Measurements from ENCODE around the gene NEDD4.
"Not testable (repeated sequence)": the region's sequence is repeated elsewhere in the genome, so short reads cannot be mapped to it uniquely, and the experiment has no call there.

The NEDD4 gene

DNA sequence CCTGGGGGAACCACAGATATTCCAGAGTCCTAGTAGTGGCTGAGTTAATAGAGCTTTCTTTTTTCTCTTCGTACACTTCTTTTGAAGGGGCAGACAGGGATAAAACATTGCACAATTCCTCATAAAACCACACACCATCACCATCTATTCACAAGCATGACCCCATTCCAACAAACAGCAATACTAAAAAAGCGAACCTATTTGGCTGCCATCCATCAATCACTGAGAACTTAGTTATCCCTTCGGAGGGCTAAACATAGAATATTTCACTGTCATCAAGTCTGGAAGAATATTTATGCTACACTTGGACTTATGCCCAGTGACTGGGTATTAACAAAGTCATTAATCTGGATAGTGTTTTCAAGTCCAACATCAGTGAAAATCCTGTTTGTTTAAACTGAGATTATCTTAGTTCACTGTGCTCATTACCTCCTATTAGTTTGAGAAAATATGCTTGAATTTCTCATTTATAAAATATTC, 170.2 kb downstream of the NEDD4 start:
- Histone ChIP-seq H4K20me1 (ENCODE audit: insufficient read depth) (no peaks in the 10 kb centered on the region), H3K36me3 (ENCODE audit: insufficient read depth) (no peaks in the 10 kb centered on the region), H3K27me3 (ENCODE audit: insufficient read depth, low read depth) (no peaks in the 10 kb centered on the region), H3K4me2 (no peak overlapping the region), H3K4me1 (ENCODE audit: low read depth, poor library complexity, severe bottlenecking) (no peaks in the 10 kb centered on the region), H2AFZ (ENCODE audit: low read depth) (no peak overlapping the region), H3K9ac (no peak overlapping the region), H3K27ac (no peak overlapping the region), H3K79me2 (ENCODE audit: insufficient read depth, low read depth) (no peaks in the 10 kb centered on the region), H3K4me3 (IDR thresholded peaks at IDR 0.05; ENCODE audit: insufficient read depth, low read depth, low read length) (no peak overlapping the region)
- TF ChIP-seq, protein P1, sequence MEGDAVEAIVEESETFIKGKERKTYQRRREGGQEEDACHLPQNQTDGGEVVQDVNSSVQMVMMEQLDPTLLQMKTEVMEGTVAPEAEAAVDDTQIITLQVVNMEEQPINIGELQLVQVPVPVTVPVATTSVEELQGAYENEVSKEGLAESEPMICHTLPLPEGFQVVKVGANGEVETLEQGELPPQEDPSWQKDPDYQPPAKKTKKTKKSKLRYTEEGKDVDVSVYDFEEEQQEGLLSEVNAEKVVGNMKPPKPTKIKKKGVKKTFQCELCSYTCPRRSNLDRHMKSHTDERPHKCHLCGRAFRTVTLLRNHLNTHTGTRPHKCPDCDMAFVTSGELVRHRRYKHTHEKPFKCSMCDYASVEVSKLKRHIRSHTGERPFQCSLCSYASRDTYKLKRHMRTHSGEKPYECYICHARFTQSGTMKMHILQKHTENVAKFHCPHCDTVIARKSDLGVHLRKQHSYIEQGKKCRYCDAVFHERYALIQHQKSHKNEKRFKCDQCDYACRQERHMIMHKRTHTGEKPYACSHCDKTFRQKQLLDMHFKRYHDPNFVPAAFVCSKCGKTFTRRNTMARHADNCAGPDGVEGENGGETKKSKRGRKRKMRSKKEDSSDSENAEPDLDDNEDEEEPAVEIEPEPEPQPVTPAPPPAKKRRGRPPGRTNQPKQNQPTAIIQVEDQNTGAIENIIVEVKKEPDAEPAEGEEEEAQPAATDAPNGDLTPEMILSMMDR (conservative IDR thresholded peaks at IDR 0.05; ENCODE audit: low read depth, low read length): no peak

DNA sequence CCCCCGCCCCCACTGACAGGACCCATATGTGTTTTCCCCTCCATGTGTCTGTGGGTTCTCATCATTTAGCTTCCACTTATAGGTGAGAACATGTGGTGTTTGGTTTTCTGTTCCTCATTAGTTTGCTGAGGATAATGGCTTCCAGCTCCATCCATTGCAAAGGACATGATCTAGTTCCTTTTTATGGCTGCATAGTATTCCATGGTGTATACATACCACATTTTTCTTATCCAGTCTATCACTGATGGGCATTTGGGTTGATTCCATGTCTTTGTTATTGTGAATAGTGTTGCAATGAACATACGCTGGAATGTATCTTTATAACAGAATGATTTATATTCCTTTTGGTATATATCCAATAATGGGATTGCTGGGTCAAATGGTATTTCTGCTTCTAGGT, 171.7 kb downstream of the NEDD4 start:
- H3K27ac ChIP-seq; H3K4me1 ChIP-seq (ENCODE audit: low read depth, poor library complexity, severe bottlenecking); H3K4me3 ChIP-seq (IDR thresholded peaks at IDR 0.05; ENCODE audit: insufficient read depth, low read depth, low read length); H4K20me1 ChIP-seq (ENCODE audit: insufficient read depth); H2AFZ ChIP-seq (ENCODE audit: low read depth); H3K4me2 ChIP-seq; H3K9ac ChIP-seq; H3K36me3 ChIP-seq (ENCODE audit: insufficient read depth); H3K27me3 ChIP-seq (ENCODE audit: insufficient read depth, low read depth); H3K79me2 ChIP-seq (ENCODE audit: insufficient read depth, low read depth): not testable (repeated sequence)

DNA sequence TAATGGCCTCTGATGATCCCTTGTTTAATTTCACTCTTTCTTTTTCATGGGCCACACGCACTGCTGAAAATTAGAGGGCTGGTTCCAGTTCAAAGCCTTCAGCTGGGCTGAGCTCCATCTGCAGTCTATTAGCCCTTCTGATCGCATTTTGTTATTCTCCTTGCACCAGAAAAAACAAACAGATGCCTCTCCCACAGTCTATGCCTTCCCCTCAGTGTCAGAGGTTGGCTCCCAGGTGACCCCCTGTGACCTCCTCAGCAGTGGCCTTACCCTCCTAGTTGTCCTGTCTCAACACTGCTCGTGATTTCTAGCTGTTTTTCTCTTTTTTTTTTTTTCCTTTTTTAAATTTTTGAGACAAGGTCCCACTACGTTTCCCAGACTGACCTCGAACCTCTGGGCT, 173.4 kb downstream of the NEDD4 start:
- no peaks in the 10 kb centered on the region for H3K27me3 ChIP-seq (ENCODE audit: insufficient read depth, low read depth)
- H3K36me3 ChIP-seq (ENCODE audit: insufficient read depth): no peaks in the 10 kb centered on the region
- no peak overlapping the region for H3K9ac ChIP-seq
- TF ChIP-seq, protein P1 (conservative IDR thresholded peaks at IDR 0.05; ENCODE audit: low read depth, low read length): no peak
- H3K27ac ChIP-seq: no peak overlapping the region
- no peaks in the 10 kb centered on the region for H3K4me1 ChIP-seq (ENCODE audit: low read depth, poor library complexity, severe bottlenecking)
- H3K4me3 ChIP-seq (IDR thresholded peaks at IDR 0.05; ENCODE audit: insufficient read depth, low read depth, low read length): no peak overlapping the region
- no peaks in the 10 kb centered on the region for H4K20me1 ChIP-seq (ENCODE audit: insufficient read depth)
- H3K4me2 ChIP-seq: no peak overlapping the region
- no peak overlapping the region for H2AFZ ChIP-seq (ENCODE audit: low read depth)
- no peaks in the 10 kb centered on the region for H3K79me2 ChIP-seq (ENCODE audit: insufficient read depth, low read depth)

DNA sequence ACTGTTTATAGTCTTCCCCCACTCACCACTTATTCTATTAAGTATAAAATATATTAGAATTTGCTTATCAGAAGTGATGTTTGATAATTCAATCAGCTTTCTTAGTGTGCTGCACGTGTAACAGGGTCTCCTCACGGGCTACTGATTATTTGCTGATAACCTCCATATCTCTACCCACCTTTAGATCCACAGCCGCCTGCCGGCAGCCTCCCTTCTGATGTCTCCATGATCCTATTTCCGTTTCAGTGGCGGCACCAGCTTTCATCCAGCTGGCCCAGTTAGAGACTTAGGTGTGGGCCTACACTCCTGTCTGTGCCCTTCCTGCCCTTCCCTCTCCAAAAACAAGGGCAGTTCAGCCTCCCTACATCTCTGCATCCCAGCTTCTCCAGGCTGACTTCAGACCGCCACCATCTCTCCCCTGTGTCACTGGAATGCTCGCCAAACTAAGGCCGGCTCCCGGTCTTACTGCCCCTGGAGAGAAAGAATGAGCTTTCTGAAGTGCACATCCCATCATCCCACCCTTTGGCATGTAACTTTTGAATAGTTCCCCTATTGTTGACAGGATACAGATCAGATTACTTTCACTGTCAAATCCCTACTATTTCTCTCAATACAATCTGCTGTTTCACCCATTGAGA, 173.9 kb downstream of the NEDD4 start:
- Histone ChIP-seq H4K20me1 (ENCODE audit: insufficient read depth) (no peaks in the 10 kb centered on the region), H3K27me3 (ENCODE audit: insufficient read depth, low read depth) (no peaks in the 10 kb centered on the region), H3K9ac (no peak overlapping the region), H3K79me2 (ENCODE audit: insufficient read depth, low read depth) (no peaks in the 10 kb centered on the region), H3K27ac (no peak overlapping the region), H3K4me3 (IDR thresholded peaks at IDR 0.05; ENCODE audit: insufficient read depth, low read depth, low read length) (no peak overlapping the region), H3K4me1 (ENCODE audit: low read depth, poor library complexity, severe bottlenecking) (no peaks in the 10 kb centered on the region), H2AFZ (ENCODE audit: low read depth) (no peak overlapping the region), H3K4me2 (no peak overlapping the region), H3K36me3 (ENCODE audit: insufficient read depth) (no peaks in the 10 kb centered on the region)
- TF ChIP-seq, protein P1 (conservative IDR thresholded peaks at IDR 0.05; ENCODE audit: low read depth, low read length): no peak

DNA sequence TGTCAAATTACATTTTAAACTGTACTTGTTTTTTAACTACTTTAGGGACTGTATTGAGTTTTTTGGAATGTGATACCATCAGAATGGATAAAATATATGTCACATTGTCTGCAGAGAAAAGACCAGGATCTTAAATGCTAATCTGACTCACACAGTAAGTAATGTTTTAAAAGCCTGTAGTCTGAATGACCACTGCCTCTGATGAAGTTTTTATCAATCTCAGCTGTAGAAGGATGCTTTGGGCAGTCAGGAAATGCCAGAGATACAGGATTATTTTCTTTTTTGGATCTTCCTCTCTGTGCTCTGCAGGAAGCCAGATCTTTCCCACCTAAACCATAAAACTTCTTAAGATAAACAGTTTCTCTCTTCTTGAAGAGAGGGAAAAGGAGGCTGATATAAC, 177.4 kb downstream of the NEDD4 start:
- H3K9ac ChIP-seq: no peak overlapping the region
- no peaks in the 10 kb centered on the region for H3K79me2 ChIP-seq (ENCODE audit: insufficient read depth, low read depth)
- no peaks in the 10 kb centered on the region for H3K27me3 ChIP-seq (ENCODE audit: insufficient read depth, low read depth)
- no peaks in the 10 kb centered on the region for H4K20me1 ChIP-seq (ENCODE audit: insufficient read depth)
- TF ChIP-seq, protein P1 (conservative IDR thresholded peaks at IDR 0.05; ENCODE audit: low read depth, low read length): no peak
- H2AFZ ChIP-seq (ENCODE audit: low read depth): no peak overlapping the region
- H3K4me3 ChIP-seq (IDR thresholded peaks at IDR 0.05; ENCODE audit: insufficient read depth, low read depth, low read length): no peak overlapping the region
- no peak overlapping the region for H3K4me2 ChIP-seq
- no peaks in the 10 kb centered on the region for H3K4me1 ChIP-seq (ENCODE audit: low read depth, poor library complexity, severe bottlenecking)
- H3K27ac ChIP-seq: no peak overlapping the region
- no peaks in the 10 kb centered on the region for H3K36me3 ChIP-seq (ENCODE audit: insufficient read depth)
